Thyroid gland (tissue), 4 donors: ENCODE measurements around the gene CNTN5.

Experiments used
- POLR2A ChIP-seq, 2 donors: fragments of 450-650 bp; IDR thresholded peaks; one replicate each; pipeline ENCODE4 v1.6.1; 2017; ENCODE audit warnings: antibody characterized with exemption in 2 of 2, mild to moderate bottlenecking in 2 of 2, moderate library complexity in 1 of 2
- TF ChIP-seq, protein P1 (sequence below), 6 experiments: fragments of 200-600 bp in 3 of 6; fragments of 450-650 bp in 3 of 6; sonication (generic) in 3 of 6; IDR thresholded peaks; one replicate each; pipeline ENCODE4 v1.5.1; 2016 to 2019; ENCODE audit warnings: antibody characterized with exemption in 6 of 6, mild to moderate bottlenecking in 2 of 6, inconsistent platforms in 1 of 6, moderate library complexity in 1 of 6

DNA sequence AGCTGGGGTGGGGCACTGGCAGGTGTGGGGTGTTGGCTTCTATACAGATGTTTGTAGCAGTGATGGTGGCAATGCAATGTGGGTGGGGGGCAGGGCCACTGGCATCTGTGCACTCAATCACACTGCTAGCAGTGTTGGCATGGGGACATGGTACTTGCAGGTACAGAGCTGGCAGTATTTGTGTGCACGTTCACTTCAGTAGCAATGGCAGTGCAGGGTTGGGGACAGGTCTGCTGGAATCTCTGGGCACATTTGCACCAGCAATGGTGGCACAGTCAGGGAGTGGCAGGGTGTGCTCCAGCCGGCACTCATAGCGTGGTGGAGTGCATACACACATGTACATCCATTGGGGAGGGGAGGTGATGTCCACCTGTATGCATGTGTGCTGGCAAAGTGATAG lies 775.2 kb downstream of the CNTN5 start:
- TF ChIP-seq POLR2A (IDR thresholded peaks at IDR 0.05), result no peak
- TF ChIP-seq, protein P1, sequence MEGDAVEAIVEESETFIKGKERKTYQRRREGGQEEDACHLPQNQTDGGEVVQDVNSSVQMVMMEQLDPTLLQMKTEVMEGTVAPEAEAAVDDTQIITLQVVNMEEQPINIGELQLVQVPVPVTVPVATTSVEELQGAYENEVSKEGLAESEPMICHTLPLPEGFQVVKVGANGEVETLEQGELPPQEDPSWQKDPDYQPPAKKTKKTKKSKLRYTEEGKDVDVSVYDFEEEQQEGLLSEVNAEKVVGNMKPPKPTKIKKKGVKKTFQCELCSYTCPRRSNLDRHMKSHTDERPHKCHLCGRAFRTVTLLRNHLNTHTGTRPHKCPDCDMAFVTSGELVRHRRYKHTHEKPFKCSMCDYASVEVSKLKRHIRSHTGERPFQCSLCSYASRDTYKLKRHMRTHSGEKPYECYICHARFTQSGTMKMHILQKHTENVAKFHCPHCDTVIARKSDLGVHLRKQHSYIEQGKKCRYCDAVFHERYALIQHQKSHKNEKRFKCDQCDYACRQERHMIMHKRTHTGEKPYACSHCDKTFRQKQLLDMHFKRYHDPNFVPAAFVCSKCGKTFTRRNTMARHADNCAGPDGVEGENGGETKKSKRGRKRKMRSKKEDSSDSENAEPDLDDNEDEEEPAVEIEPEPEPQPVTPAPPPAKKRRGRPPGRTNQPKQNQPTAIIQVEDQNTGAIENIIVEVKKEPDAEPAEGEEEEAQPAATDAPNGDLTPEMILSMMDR (IDR thresholded peaks at IDR 0.05), result no peak
